Effector memory CD8-positive, alpha-beta T cell (primary cell): ENCODE data around the gene NKX6-2.
"Not testable (repeated sequence)": the region's sequence is repeated elsewhere in the genome, so short reads cannot be mapped to it uniquely, and the experiment has no call there.

Experiments
- ATAC-seq: fragments of 150-1000 bp; cut with Tn5 transposase; replicated peaks from 2 replicates; pipeline ENCODE4 v1.10.0; 2021; ENCODE audit warnings: mild to moderate bottlenecking, moderate library complexity
- DNase-seq, 3 experiments: peaks; one replicate each; pipeline ENCODE4 v3.0.0; 2021
- H3K27ac Mint-ChIP-seq, 2 donors: one replicate each; pipeline ENCODE4 v1.8.0; 2022; ENCODE audit warnings: mild to moderate bottlenecking in 2 of 2, mixed read lengths in 2 of 2, moderate library complexity in 2 of 2
- H3K27me3 Mint-ChIP-seq, 2 donors: one replicate each; pipeline ENCODE4 v1.8.0; 2022; ENCODE audit warnings: mixed read lengths in 2 of 2
- H3K36me3 Mint-ChIP-seq: one replicate; pipeline ENCODE4 v1.8.0; 2022; ENCODE audit warnings: mild to moderate bottlenecking, moderate library complexity, mixed read lengths; ENCODE audit not compliant: insufficient read depth
- H3K4me1 Mint-ChIP-seq, 2 donors: one replicate each; pipeline ENCODE4 v1.8.0; 2022; ENCODE audit warnings: low read depth in 2 of 2, mixed read lengths in 2 of 2
- H3K4me3 Mint-ChIP-seq, 2 donors: one replicate each; pipeline ENCODE4 v1.8.0; 2022; ENCODE audit warnings: mild to moderate bottlenecking in 2 of 2, mixed read lengths in 2 of 2, moderate library complexity in 2 of 2
- H3K9me3 Mint-ChIP-seq, 2 donors: one replicate each; pipeline ENCODE4 v1.8.0; 2022; ENCODE audit warnings: mixed read lengths in 2 of 2

NKX6-2 gene

DNA sequence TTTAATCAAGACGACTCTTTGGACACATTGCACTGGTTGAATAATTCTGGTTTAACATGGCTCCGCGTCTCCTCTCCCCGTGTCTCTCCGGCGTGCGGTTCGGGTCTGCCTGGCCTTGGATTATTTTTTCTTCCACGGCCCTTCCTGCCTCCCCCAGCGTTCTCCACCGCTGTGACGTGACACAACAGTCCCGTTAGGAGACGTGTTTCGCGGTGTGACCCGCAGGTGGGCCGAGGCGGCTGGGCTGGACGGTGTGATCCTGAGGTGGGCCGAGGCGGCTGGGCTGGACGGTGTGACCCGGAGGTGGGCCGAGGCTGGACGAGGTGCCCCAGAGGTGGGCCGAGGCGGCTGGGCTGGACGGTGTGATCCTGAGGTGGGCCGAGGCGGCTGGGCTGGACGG is 12.0 kb upstream of the NKX6-2 start:
- H3K27me3 Mint-ChIP-seq, ATAC-seq, H3K4me1 Mint-ChIP-seq, H3K27ac Mint-ChIP-seq, H3K9me3 Mint-ChIP-seq, H3K4me3 Mint-ChIP-seq, DNase-seq, H3K36me3 Mint-ChIP-seq: not testable (repeated sequence)

DNA sequence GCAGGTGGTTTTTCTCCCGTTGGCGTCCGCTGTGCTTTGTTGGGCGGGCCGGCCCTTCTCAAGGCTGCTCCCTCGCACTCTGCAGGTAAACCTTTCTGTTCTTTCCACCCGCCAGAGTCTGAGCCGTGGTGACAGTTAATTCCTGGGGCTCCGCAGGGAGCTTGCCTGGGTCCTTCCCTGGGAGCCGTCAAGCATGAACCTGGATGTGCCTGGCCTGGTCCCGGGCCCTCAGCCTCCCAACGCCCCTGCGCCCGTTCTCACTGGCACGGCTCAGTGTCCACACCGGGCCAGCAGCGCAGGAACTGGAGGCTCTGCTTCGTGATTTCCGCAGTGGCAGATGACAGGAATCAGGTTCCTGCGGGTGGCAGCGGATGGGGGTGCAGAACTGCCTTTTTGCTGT is 10.9 kb upstream of the NKX6-2 start:
- Mint-ChIP-seq H3K4me1 (no peaks in the 10 kb centered on the region), H3K4me3 (no peak overlapping the region), H3K27ac (no peak overlapping the region), H3K36me3 (no peaks in the 10 kb centered on the region), H3K27me3 (peaks cover 0 to 6% of the 10 kb centered on the region in 2 donors), H3K9me3 (no peaks in the 10 kb centered on the region)
- DNase-seq, result no peak
- ATAC-seq, result no peak

DNA sequence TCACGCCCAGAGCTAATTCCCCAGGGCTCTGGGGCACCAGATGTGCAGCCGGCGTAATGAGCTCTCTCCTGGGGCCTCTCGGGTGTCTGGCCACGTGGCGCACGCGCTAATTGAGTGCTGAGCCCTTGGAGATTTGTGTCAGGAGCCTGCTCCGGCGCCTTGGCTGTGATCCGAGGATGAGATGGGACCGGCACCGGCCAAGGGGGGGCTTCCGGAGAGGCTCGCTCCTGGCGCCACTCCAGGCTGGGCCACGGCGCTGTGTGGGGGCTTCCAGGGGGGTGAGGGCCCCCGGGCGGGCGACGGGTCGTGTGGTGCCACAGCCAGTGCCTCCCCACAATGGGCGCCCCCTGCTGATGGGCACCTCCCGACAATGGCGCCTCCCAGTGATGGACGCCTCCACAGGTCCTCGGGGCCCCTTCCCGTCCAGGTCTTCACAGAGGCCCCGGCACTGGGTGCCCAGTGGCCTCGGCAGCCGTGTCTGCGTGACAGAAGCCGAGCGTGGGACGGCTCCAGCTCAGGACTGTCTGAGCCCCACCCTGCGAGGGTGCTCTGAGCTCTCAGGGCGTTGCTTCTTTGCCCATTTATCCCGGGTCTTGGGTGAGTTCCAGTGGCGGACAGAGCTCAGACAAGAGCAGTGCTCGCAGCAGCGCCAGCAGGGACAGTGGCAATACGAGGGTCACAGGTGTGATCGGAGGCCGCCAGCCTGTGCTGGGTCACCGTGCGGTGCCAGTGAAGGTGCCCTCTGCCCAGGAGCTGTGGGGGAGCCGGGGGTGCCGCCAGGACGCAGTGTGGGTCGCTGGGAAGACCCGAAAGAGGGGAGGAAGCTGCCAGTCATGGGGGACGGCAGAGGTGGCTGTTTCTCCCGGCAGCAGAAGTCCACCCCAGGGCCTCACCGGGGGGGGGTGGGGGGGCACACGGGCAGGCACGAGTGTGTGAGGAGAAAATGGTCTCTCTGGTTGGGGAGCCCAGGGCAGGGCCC is 8.2 kb upstream of the NKX6-2 start:
- Mint-ChIP-seq H3K4me3 (no peak overlapping the region), H3K27ac (no peak overlapping the region), H3K9me3 (no peaks in the 10 kb centered on the region), H3K36me3 (no peaks in the 10 kb centered on the region), H3K4me1 (no peaks in the 10 kb centered on the region), H3K27me3 (peaks cover 0 to 23% of the 10 kb centered on the region in 2 donors)
- DNase-seq (no peak), ATAC-seq (no peak)

- DNase-seq (no peak), ATAC-seq (no peak)
- no peaks in the 10 kb centered on the region for H3K9me3 Mint-ChIP-seq
- no peaks in the 10 kb centered on the region for H3K36me3 Mint-ChIP-seq
- H3K27ac Mint-ChIP-seq, result no peak overlapping the region
- no peaks in the 10 kb centered on the region for H3K4me1 Mint-ChIP-seq
- no peak overlapping the region for H3K4me3 Mint-ChIP-seq
- H3K27me3 Mint-ChIP-seq, result peaks cover 0 to 23% of the 10 kb centered on the region in 2 donors
Observed at GRCh38 chr10:132793213-132793612, 7.3 kb upstream of the NKX6-2 start.

DNA sequence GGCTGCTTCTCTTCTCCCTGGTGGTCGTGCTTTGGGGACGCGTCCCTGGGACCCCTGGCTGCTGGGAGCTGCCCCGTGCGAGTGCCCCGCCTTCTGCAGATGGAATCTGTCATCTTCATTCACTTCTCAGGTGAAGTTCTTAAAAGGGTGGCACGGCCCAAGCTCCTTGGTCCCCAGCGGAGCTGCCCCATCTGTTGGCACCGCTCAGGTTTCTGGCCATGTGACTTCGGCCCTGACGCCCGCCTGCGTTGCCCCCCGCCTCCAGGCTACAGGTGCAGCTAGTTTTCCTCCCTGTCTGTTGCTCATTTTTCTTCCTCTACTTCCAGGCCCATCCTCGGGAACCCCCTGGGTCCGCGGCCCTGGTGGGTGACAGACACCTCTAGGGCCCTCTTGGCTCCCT is 6.8 kb upstream of the NKX6-2 start:
- Mint-ChIP-seq H3K27ac (no peak overlapping the region), H3K36me3 (no peaks in the 10 kb centered on the region), H3K4me1 (no peaks in the 10 kb centered on the region), H3K4me3 (no peak overlapping the region), H3K27me3 (peaks cover 0 to 23% of the 10 kb centered on the region in 2 donors), H3K9me3 (no peaks in the 10 kb centered on the region)
- ATAC-seq, result no peak
- no peak for DNase-seq

DNA sequence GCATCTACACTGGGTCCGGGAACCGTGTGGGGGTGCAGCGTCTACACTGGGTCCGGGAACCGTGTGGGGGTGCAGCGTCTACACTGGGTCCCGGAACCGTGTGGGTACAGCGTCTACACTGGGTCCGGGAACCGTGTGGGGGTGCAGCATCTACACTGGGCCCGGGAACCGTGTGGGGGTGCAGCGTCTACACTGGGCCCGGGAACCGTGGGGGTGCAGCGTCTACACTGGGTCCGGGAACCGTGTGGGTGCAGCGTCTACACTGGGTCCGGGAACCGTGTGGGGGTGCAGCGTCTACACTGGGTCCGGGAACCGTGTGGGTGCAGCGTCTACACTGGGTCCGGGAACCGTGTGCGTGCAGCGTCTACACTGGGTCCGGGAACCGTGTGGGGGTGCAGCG is 6.2 kb upstream of the NKX6-2 start:
- not testable (repeated sequence) for ATAC-seq, H3K9me3 Mint-ChIP-seq, H3K27ac Mint-ChIP-seq, H3K4me3 Mint-ChIP-seq, H3K4me1 Mint-ChIP-seq, DNase-seq, H3K36me3 Mint-ChIP-seq
- H3K27me3 Mint-ChIP-seq, result peaks cover 0 to 23% of the 10 kb centered on the region in 2 donors

GRCh38 chr10:132790934-132791829 is 5.2 kb upstream of the NKX6-2 start:
- ATAC-seq (no peak), DNase-seq (no peak)
- Mint-ChIP-seq H3K9me3 (no peaks in the 10 kb centered on the region), H3K36me3 (no peaks in the 10 kb centered on the region), H3K4me3 (no peak overlapping the region), H3K4me1 (no peaks in the 10 kb centered on the region), H3K27ac (no peak overlapping the region), H3K27me3 (peaks cover 0 to 23% of the 10 kb centered on the region in 2 donors)

- peaks cover 0 to 23% of the 10 kb centered on the region in 2 donors for H3K27me3 Mint-ChIP-seq
Observed at GRCh38 chr10:132790470-132790869, 4.5 kb upstream of the NKX6-2 start.

DNA sequence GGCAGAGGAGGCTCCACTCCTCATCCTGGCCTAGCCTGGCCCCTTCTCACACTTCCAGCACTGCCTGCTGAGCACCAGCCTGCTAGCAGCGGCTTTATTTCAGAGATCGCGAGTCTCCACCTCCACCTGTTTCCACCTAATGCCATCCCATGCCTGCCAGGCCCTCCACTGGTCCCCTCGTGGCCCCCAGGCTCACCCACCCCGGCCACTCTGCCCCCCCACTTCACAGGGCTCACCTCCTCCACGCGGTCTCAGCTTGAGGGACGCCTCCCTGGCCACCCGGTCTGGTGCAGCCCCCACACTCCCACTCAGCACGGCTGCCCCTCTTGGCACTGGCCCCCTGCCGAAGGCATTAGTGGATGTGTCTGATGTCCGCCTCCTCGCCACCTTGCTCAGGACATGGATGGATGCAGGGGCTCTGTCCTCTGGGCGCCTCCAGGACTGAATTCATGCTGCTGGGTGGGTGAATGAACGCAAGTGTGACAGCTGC is 3.8 kb upstream of the NKX6-2 start:
- Mint-ChIP-seq H3K4me3 (no peak overlapping the region), H3K36me3 (no peaks in the 10 kb centered on the region), H3K27me3 (peaks cover 0 to 23% of the 10 kb centered on the region in 2 donors), H3K9me3 (no peaks in the 10 kb centered on the region), H3K27ac (no peak overlapping the region), H3K4me1 (no peaks in the 10 kb centered on the region)
- DNase-seq, result no peak
- no peak for ATAC-seq

More at GRCh38 chr10:132790470-132790869, 4.5 kb upstream of the NKX6-2 start:
- Mint-ChIP-seq H3K9me3 (no peaks in the 10 kb centered on the region), H3K4me3 (no peak overlapping the region), H3K4me1 (no peaks in the 10 kb centered on the region), H3K36me3 (no peaks in the 10 kb centered on the region), H3K27ac (no peak overlapping the region)
- no peak for ATAC-seq
- DNase-seq, result no peak

- Mint-ChIP-seq H3K27ac (no peak overlapping the region), H3K4me1 (no peaks in the 10 kb centered on the region), H3K4me3 (no peak overlapping the region), H3K9me3 (no peaks in the 10 kb centered on the region), H3K27me3 (peaks cover 0 to 23% of the 10 kb centered on the region in 2 donors), H3K36me3 (no peaks in the 10 kb centered on the region)
- DNase-seq, result no peak
- ATAC-seq, result no peak
Observed at GRCh38 chr10:132788831-132789219, 2.9 kb upstream of the NKX6-2 start.

DNA sequence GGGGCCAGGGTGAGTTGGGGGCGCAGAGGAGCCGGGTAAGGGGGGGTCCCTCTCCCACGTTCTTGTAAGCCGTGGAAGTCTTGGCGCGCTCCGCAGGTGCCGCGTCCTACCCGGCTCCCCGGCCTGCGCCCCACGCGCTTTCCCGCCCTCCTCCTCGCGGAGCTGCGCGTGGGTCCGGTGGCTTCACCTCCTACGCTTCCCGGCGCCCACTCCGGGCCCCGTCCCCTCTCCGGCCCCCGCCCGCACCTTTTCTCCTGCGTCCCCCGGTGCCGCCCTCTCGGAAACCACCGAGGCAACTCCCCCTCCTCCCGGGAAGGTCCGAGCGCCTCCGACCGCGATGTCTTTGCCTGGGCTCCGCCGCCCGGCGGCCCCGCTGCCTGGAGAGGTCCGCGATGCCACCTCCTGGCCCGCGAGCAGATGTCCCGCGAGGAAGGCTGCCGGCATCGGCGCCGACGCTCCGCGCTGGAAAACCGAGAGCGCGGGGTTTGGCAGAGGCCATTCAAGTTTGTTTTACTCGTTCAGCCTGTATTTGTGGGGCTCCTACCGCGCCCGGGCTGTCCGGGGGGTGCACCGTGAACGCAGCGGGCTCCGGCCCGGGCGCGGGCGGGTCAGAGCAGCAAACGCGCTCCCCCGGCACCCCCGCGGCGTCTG is 2.4 kb upstream of the NKX6-2 start:
- no peak overlapping the region for H3K4me3 Mint-ChIP-seq

GRCh38 chr10:132787495-132788179 is 1.7 kb upstream of the NKX6-2 start:
- Mint-ChIP-seq H3K9me3 (no peaks in the 10 kb centered on the region), H3K4me1 (no peaks in the 10 kb centered on the region), H3K36me3 (no peaks in the 10 kb centered on the region), H3K27me3 (peaks cover 0 to 16% of the 10 kb centered on the region in 2 donors), H3K27ac (no peak overlapping the region), H3K4me3 (no peak overlapping the region)
- ATAC-seq, result no peak
- no peak for DNase-seq

More for the DNA sequence above, 2.4 kb upstream of the NKX6-2 start:
- ATAC-seq (no peak), DNase-seq (no peak)
- Mint-ChIP-seq H3K27me3 (peaks cover 0 to 23% of the 10 kb centered on the region in 2 donors), H3K27ac (no peak overlapping the region), H3K36me3 (no peaks in the 10 kb centered on the region), H3K4me1 (no peaks in the 10 kb centered on the region), H3K9me3 (no peaks in the 10 kb centered on the region)
